HepG2 (cell line): ENCODE measurements around the gene ZFP69. TPM values are rescaled to one million over a fixed set of nuclear protein-coding genes. Genes with fewer than 3 reads are reported as not detected.
A peak's percentile ranks its signal among the peaks of the same experiment; 100 is the strongest.

Experiments used
- AGO1 ChIP-seq: fragments of 200-400 bp; formaldehyde crosslinking; IDR thresholded peaks from 2 replicates; pipeline ENCODE4 v1.6.1; 2017; ENCODE audit warnings: mild to moderate bottlenecking, low read depth, low read length, moderate library complexity; ENCODE audit not compliant: poor library complexity, severe bottlenecking
- HMG20B ChIP-seq: conservative IDR thresholded peaks from 2 replicates; pipeline ENCODE4 v1.6.1; 2016; ENCODE audit warnings: missing genetic modification reagents, missing compliant biosample characterization
- HMGA1 ChIP-seq: sonication (generic); formaldehyde crosslinking; conservative IDR thresholded peaks from 2 replicates; pipeline ENCODE4 v1.4.0; 2020; ENCODE audit warnings: missing genetic modification reagents
- JUN ChIP-seq: sonication (generic); formaldehyde crosslinking; IDR thresholded peaks from 2 replicates; pipeline ENCODE4 v1.4.0; 2020; ENCODE audit warnings: mild to moderate bottlenecking, missing genetic modification reagents
- MAZ ChIP-seq, 2 experiments: sonication (generic) in 1 of 2; formaldehyde crosslinking in 1 of 2; IDR thresholded peaks; 2 replicates each; pipeline versions ENCODE4 v1.5.0 to v1.6.1; 2012 to 2020; ENCODE audit warnings: low read depth in 2 of 2, mild to moderate bottlenecking in 2 of 2, borderline replicate concordance in 1 of 2, improper control_type of control experiment in 1 of 2, low read length in 1 of 2, missing genetic modification reagents in 1 of 2, moderate library complexity in 1 of 2
- PCBP1 ChIP-seq: fragments of 200-400 bp; formaldehyde crosslinking; IDR thresholded peaks from 2 replicates; pipeline ENCODE4 v1.6.1; 2017; ENCODE audit warnings: mild to moderate bottlenecking, low read depth, low read length, borderline replicate concordance
- PLSCR1 ChIP-seq: sonication (generic); formaldehyde crosslinking; IDR thresholded peaks from 2 replicates; pipeline ENCODE4 v1.5.0; 2020; ENCODE audit warnings: missing genetic modification reagents, mild to moderate bottlenecking, borderline replicate concordance
- SATB2 ChIP-seq: sonication (generic); formaldehyde crosslinking; IDR thresholded peaks from 2 replicates; pipeline ENCODE4 v1.5.0; 2020; ENCODE audit warnings: missing genetic modification reagents
- STAT6 ChIP-seq: sonication (generic); formaldehyde crosslinking; IDR thresholded peaks from 2 replicates; pipeline ENCODE4 v1.4.0; 2020; ENCODE audit warnings: missing genetic modification reagents, mild to moderate bottlenecking, borderline replicate concordance
- ZBTB37 ChIP-seq: sonication (generic); formaldehyde crosslinking; IDR thresholded peaks from 2 replicates; pipeline ENCODE4 v1.4.0; 2020; ENCODE audit warnings: mild to moderate bottlenecking, missing genetic modification reagents
- ZIK1 ChIP-seq: sonication (generic); formaldehyde crosslinking; IDR thresholded peaks from 2 replicates; pipeline ENCODE4 v1.5.0; 2020; ENCODE audit warnings: mild to moderate bottlenecking, low read depth, missing genetic modification reagents, borderline replicate concordance
- ZNF354B ChIP-seq: sonication (generic); formaldehyde crosslinking; IDR thresholded peaks from 2 replicates; pipeline ENCODE4 v1.8.0; 2022; ENCODE audit warnings: mild to moderate bottlenecking, missing genetic modification reagents
- ZNF44 ChIP-seq: sonication (generic); formaldehyde crosslinking; IDR thresholded peaks from 2 replicates; pipeline ENCODE4 v1.5.1; 2020; ENCODE audit warnings: mild to moderate bottlenecking, missing genetic modification reagents
- ZNF609 ChIP-seq: sonication (generic); formaldehyde crosslinking; IDR thresholded peaks from 2 replicates; pipeline ENCODE4 v1.4.0; 2020; ENCODE audit warnings: mild to moderate bottlenecking, missing genetic modification reagents, borderline replicate concordance
- ZSCAN5A ChIP-seq: sonication (generic); formaldehyde crosslinking; IDR thresholded peaks from 2 replicates; pipeline ENCODE4 v1.8.0; 2022; ENCODE audit warnings: mild to moderate bottlenecking, missing genetic modification reagents, borderline replicate concordance
- polyA plus RNA-seq, 8 experiments: library from polyadenylated mRNA; depleted of rRNA in 3 of 8; stranded (reverse) in 7 of 8; unstranded in 1 of 8; fragments of >200 nt; fragmentation: Illumina TruSeq in 4 of 8; extraction: Trizol in 4 of 8; gene quantifications; 2 replicates each; pipeline versions ENCODE4 v1.2.1 to v1.2.3, GENCODE V29; 2011 to 2016; ENCODE audit warnings: low read depth in 4 of 8, missing spikeins in 1 of 8, mixed read lengths in 1 of 8; ENCODE audit not compliant: insufficient read depth in 1 of 8
- total RNA-seq, 5 experiments: library from RNA; depleted of rRNA; stranded (reverse); fragments of >200 nt; fragmentation: Illumina TruSeq; extraction: Trizol; gene quantifications; 2 replicates each; pipeline ENCODE4 v1.2.3, GENCODE V29; 2016; ENCODE audit warnings: low read depth in 1 of 5

Gene ZFP69
- total and polyA plus RNA-seq, 2 of the 13 experiments (the other 11 are each of a cell fraction or from before 2014, with no cell fraction given): 2.6 to 5.6 TPM

- TF ChIP-seq ZIK1 (CRISPR knock-in tag) (no peak), HMGA1 (CRISPR knock-in tag) (no peak), ZNF44 (peak; percentile 61; the same call in 1 of the 2 replicates), STAT6 (no peak), AGO1 (peak; percentile 31), JUN (CRISPR knock-in tag) (0 out of 2 replicates have a peak, but pooled peaks have one; percentile 16), SATB2 (no peak), ZNF609 (no peak; the same call in 1 of the 2 replicates), MAZ (IDR thresholded peaks at IDR 0.05; ENCODE audit: borderline replicate concordance, low read depth, low read length) (peak; percentile 74; the same call in 1 of the 2 replicates), MAZ (CRISPR knock-in tag; IDR thresholded peaks at IDR 0.05; ENCODE audit: low read depth) (peak; percentile 91), PCBP1 (no peak), HMG20B (CRISPR knock-in tag) (no peak), ZNF354B (CRISPR knock-in tag) (no peak), PLSCR1 (CRISPR knock-in tag) (no peak), ZSCAN5A (CRISPR knock-in tag) (no peak), ZBTB37 (CRISPR knock-in tag) (no peak)
Observed at GRCh38 chr1:40449684-40450494, 27.2 kb upstream of the ZFP69 start, which contains the start of gene ZFP69B (continued).
